Mesendoderm (in vitro differentiated cells): Measurements from ENCODE around the gene KRT26.
"Not testable (repeated sequence)": the region's sequence is repeated elsewhere in the genome, so short reads cannot be mapped to it uniquely, and the experiment has no call there.

Experiments
- DNase-seq: peaks from one replicate; pipeline ENCODE4 v3.0.0; 2013
- H2AK5ac ChIP-seq: 2 replicates; pipeline ENCODE4 v1.6.1; 2013; ENCODE audit warnings: low read length, inconsistent platforms
- H2BK120ac ChIP-seq: 2 replicates; pipeline ENCODE4 v1.6.1; 2013; ENCODE audit warnings: low read depth, mild to moderate bottlenecking, low read length, moderate library complexity, mixed read lengths
- H2BK15ac ChIP-seq: replicated peaks from 2 replicates; pipeline ENCODE4 v1.6.1; 2013; ENCODE audit warnings: low read depth, mild to moderate bottlenecking, moderate library complexity
- H2BK5ac ChIP-seq: 2 replicates; pipeline ENCODE4 v1.6.1; 2013; ENCODE audit warnings: low read length, inconsistent platforms
- H3K18ac ChIP-seq: 2 replicates; pipeline ENCODE4 v1.6.1; 2013; ENCODE audit warnings: mild to moderate bottlenecking, low read length, mixed read lengths
- H3K23ac ChIP-seq: one replicate; pipeline ENCODE4 v1.6.1; 2013; ENCODE audit warnings: low read length
- H3K27ac ChIP-seq: 2 replicates; pipeline ENCODE4 v1.5.1; 2013; ENCODE audit warnings: low read depth, mild to moderate bottlenecking, inconsistent platforms, low read length, moderate library complexity
- H3K27me3 ChIP-seq: 2 replicates; pipeline ENCODE4 v1.6.1; 2013; ENCODE audit warnings: low read length, control low read depth, mild to moderate bottlenecking, inconsistent platforms; ENCODE audit not compliant: insufficient read depth, poor library complexity
- H3K36me3 ChIP-seq: 2 replicates; pipeline ENCODE4 v1.6.1; 2013; ENCODE audit warnings: low read length, inconsistent platforms; ENCODE audit not compliant: control insufficient read depth, insufficient read depth
- H3K4ac ChIP-seq: one replicate; pipeline ENCODE4 v1.6.1; 2013; ENCODE audit warnings: low read depth, mild to moderate bottlenecking, low read length, moderate library complexity
- H3K4me1 ChIP-seq: 2 replicates; pipeline ENCODE4 v1.6.1; 2013; ENCODE audit warnings: low read depth, low read length, inconsistent platforms; ENCODE audit not compliant: control insufficient read depth
- H3K4me2 ChIP-seq: 2 replicates; pipeline ENCODE4 v1.6.1; 2013; ENCODE audit warnings: low read length
- H3K4me3 ChIP-seq: 2 replicates; pipeline ENCODE4 v1.5.1; 2013; ENCODE audit warnings: mild to moderate bottlenecking, low read length
- H3K56ac ChIP-seq: one replicate; pipeline ENCODE4 v1.6.1; 2013; ENCODE audit warnings: low read length
- H3K79me1 ChIP-seq: 2 replicates; pipeline ENCODE4 v1.6.1; 2013; ENCODE audit warnings: low read length, inconsistent platforms
- H3K79me2 ChIP-seq: 2 replicates; pipeline ENCODE4 v1.6.1; 2013; ENCODE audit warnings: mild to moderate bottlenecking, low read length; ENCODE audit not compliant: control insufficient read depth, insufficient read depth
- H3K9ac ChIP-seq: 2 replicates; pipeline ENCODE4 v1.6.1; 2013; ENCODE audit warnings: low read length, inconsistent platforms
- H4K5ac ChIP-seq: one replicate; pipeline ENCODE4 v1.6.1; 2013; ENCODE audit warnings: low read length
- H4K8ac ChIP-seq: one replicate; pipeline ENCODE4 v1.6.1; 2013; ENCODE audit warnings: low read depth, mild to moderate bottlenecking, control low read depth, low read length, moderate library complexity
- WGBS: extraction: QIAGEN DNeasy Blood & Tissue Kit; methylation state at CpG from one replicate; pipeline ENCODE4 v1.1.7; 2013; ENCODE audit warnings: low lambda C conversion rate, missing lambda C conversion rate; ENCODE audit not compliant: insufficient coverage; ENCODE audit errors: extremely low coverage; 5-methylcytosine and 5-hydroxymethylcytosine counted together

The KRT26 gene

GRCh38 chr17:40818343-40818732 is 46.3 kb upstream of the KRT26 start:
- no peaks in the 10 kb centered on the region for H3K4me1 ChIP-seq
- peak overlapping the region; percentile 12 for H3K4me2 ChIP-seq
- H3K27ac ChIP-seq, result no peak overlapping the region
- no peaks in the 10 kb centered on the region for H3K79me1 ChIP-seq
- no CpG with 5 or more reads among the region's 7 CpGs for WGBS
- H4K8ac ChIP-seq, result no peak overlapping the region
- no peaks in the 10 kb centered on the region for H3K27me3 ChIP-seq
- no peak overlapping the region for H2AK5ac ChIP-seq
- H3K4ac ChIP-seq, result no peak overlapping the region
- no peak overlapping the region for H2BK5ac ChIP-seq
- no peak overlapping the region for H4K5ac ChIP-seq
- peak overlapping the region; percentile 67 for H3K9ac ChIP-seq
- no peak for DNase-seq
- no peak overlapping the region for H2BK120ac ChIP-seq
- H3K4me3 ChIP-seq, result peak overlapping the region; percentile 65
- no peak overlapping the region for H3K23ac ChIP-seq
- peaks cover 1% of the 10 kb centered on the region for H3K36me3 ChIP-seq
- no peak overlapping the region for H3K18ac ChIP-seq
- H2BK15ac ChIP-seq, result no peak overlapping the region
- peak overlapping the region; percentile 68 for H3K56ac ChIP-seq
- H3K79me2 ChIP-seq, result no peaks in the 10 kb centered on the region

- peaks cover 1% of the 10 kb centered on the region for H3K36me3 ChIP-seq
- no peak overlapping the region for H2BK120ac ChIP-seq
- no peak overlapping the region for H3K23ac ChIP-seq
- no peaks in the 10 kb centered on the region for H3K79me2 ChIP-seq
- H3K27ac ChIP-seq, result no peak overlapping the region
- WGBS, result no CpG with 5 or more reads among the region's 4 CpGs
- H4K5ac ChIP-seq, result no peak overlapping the region
- no peak overlapping the region for H3K4me2 ChIP-seq
- H3K4me1 ChIP-seq, result no peaks in the 10 kb centered on the region
- H2AK5ac ChIP-seq, result no peak overlapping the region
- H2BK15ac ChIP-seq, result no peak overlapping the region
- no peak overlapping the region for H3K56ac ChIP-seq
- no peak overlapping the region for H3K4ac ChIP-seq
- H2BK5ac ChIP-seq, result no peak overlapping the region
- H3K9ac ChIP-seq, result no peak overlapping the region
- no peaks in the 10 kb centered on the region for H3K79me1 ChIP-seq
- no peak overlapping the region for H3K18ac ChIP-seq
- no peak for DNase-seq
- H4K8ac ChIP-seq, result no peak overlapping the region
- no peaks in the 10 kb centered on the region for H3K27me3 ChIP-seq
- H3K4me3 ChIP-seq, result no peak overlapping the region
Measured at GRCh38 chr17:40817103-40817682, 45.2 kb upstream of the KRT26 start.

GRCh38 chr17:40816569-40816968 is 44.6 kb upstream of the KRT26 start:
- WGBS, result no CpG with 5 or more reads among the region's 3 CpGs
- no peaks in the 10 kb centered on the region for H3K27me3 ChIP-seq
- no peak overlapping the region for H3K27ac ChIP-seq
- H3K4ac ChIP-seq, result no peak overlapping the region
- no peak overlapping the region for H2BK15ac ChIP-seq
- no peaks in the 10 kb centered on the region for H3K4me1 ChIP-seq
- no peak overlapping the region for H2BK120ac ChIP-seq
- H3K18ac ChIP-seq, result no peak overlapping the region
- no peak overlapping the region for H3K56ac ChIP-seq
- H3K79me1 ChIP-seq, result no peaks in the 10 kb centered on the region
- no peak overlapping the region for H4K5ac ChIP-seq
- no peak overlapping the region for H2AK5ac ChIP-seq
- no peak overlapping the region for H3K4me2 ChIP-seq
- no peak overlapping the region for H3K23ac ChIP-seq
- no peak overlapping the region for H3K4me3 ChIP-seq
- H3K36me3 ChIP-seq, result peaks cover 1% of the 10 kb centered on the region
- no peak for DNase-seq
- H3K79me2 ChIP-seq, result no peaks in the 10 kb centered on the region
- no peak overlapping the region for H4K8ac ChIP-seq
- H3K9ac ChIP-seq, result no peak overlapping the region
- H2BK5ac ChIP-seq, result no peak overlapping the region

GRCh38 chr17:40815381-40815780 is 43.4 kb upstream of the KRT26 start:
- Histone ChIP-seq H2BK5ac (no peak overlapping the region), H3K36me3 (peaks cover 1% of the 10 kb centered on the region), H3K79me2 (no peaks in the 10 kb centered on the region), H4K8ac (no peak overlapping the region), H2AK5ac (no peak overlapping the region), H3K23ac (no peak overlapping the region), H3K27ac (no peak overlapping the region), H3K4me1 (no peaks in the 10 kb centered on the region), H3K27me3 (peaks cover 3% of the 10 kb centered on the region), H3K4ac (no peak overlapping the region), H4K5ac (no peak overlapping the region), H3K4me2 (no peak overlapping the region), H3K56ac (no peak overlapping the region), H3K18ac (no peak overlapping the region), H2BK120ac (no peak overlapping the region), H3K4me3 (no peak overlapping the region), H3K9ac (no peak overlapping the region), H3K79me1 (no peaks in the 10 kb centered on the region), H2BK15ac (no peak overlapping the region)
- WGBS, result no CpG with 5 or more reads among the region's 1 CpG
- DNase-seq, result no peak

GRCh38 chr17:40814657-40815056 is 42.7 kb upstream of the KRT26 start:
- not testable (repeated sequence) for H2AK5ac ChIP-seq, H3K4me3 ChIP-seq, H4K5ac ChIP-seq, H3K56ac ChIP-seq, H3K36me3 ChIP-seq, DNase-seq, H3K18ac ChIP-seq, H3K27ac ChIP-seq, H3K4me2 ChIP-seq, H3K23ac ChIP-seq, H3K4me1 ChIP-seq, H4K8ac ChIP-seq, H2BK120ac ChIP-seq, H3K9ac ChIP-seq, H3K27me3 ChIP-seq, H2BK15ac ChIP-seq, H3K4ac ChIP-seq, H2BK5ac ChIP-seq, H3K79me2 ChIP-seq, H3K79me1 ChIP-seq
- no CpG with 5 or more reads among the region's 3 CpGs for WGBS

- Histone ChIP-seq H3K27me3 (peaks cover 3% of the 10 kb centered on the region), H2BK15ac (no peak overlapping the region), H4K8ac (no peak overlapping the region), H2AK5ac (no peak overlapping the region), H3K27ac (no peak overlapping the region), H3K36me3 (peaks cover 1% of the 10 kb centered on the region), H3K4me3 (no peak overlapping the region), H3K9ac (no peak overlapping the region), H3K79me2 (no peaks in the 10 kb centered on the region), H3K23ac (no peak overlapping the region), H4K5ac (no peak overlapping the region), H2BK120ac (no peak overlapping the region), H2BK5ac (no peak overlapping the region), H3K56ac (no peak overlapping the region), H3K4me1 (no peaks in the 10 kb centered on the region), H3K4me2 (no peak overlapping the region), H3K79me1 (no peaks in the 10 kb centered on the region), H3K4ac (no peak overlapping the region), H3K18ac (no peak overlapping the region)
- DNase-seq, result no peak
- no CpG with 5 or more reads among the region's 4 CpGs for WGBS
Measured at GRCh38 chr17:40813804-40814203, 41.8 kb upstream of the KRT26 start.
